GM18907 (cell line): ENCODE data around the gene RHBDD1.

ENCODE experiments used
- ATAC-seq: cut with Tn5 transposase; IDR thresholded peaks from one replicate; pipeline ENCODE4 v1.9.1; 2021; ENCODE audit warnings: mild to moderate bottlenecking, moderate library complexity; ENCODE audit not compliant: unreplicated experiment

RHBDD1 gene

GRCh38 chr2:226978300-226978699, 142.4 kb downstream of the RHBDD1 start:
- ATAC-seq = no peak

DNA sequence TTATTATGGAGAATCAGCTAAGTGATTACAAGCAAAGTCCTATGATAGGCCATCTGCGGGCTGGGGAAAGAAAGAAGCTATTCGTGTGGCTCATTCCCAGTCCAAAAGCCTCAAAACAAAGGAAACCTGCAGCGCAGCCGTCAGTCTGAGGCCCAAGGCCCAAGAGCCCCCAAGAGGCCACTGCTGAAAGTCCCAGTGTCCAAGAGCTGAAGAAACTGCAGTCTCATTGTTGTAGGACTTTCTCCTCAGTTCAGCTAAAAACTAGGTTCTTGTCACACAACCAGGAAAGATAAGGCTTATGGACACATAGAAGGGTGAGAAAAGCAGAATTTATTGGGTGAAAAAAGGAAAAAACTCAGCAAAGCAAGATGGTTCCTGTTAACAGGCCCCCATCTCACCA, 143.2 kb downstream of the RHBDD1 start:
- no peak for ATAC-seq

- no peak for ATAC-seq
These were observed 146.0 kb downstream of the RHBDD1 start for GRCh38 chr2:226981791-226982326.

DNA sequence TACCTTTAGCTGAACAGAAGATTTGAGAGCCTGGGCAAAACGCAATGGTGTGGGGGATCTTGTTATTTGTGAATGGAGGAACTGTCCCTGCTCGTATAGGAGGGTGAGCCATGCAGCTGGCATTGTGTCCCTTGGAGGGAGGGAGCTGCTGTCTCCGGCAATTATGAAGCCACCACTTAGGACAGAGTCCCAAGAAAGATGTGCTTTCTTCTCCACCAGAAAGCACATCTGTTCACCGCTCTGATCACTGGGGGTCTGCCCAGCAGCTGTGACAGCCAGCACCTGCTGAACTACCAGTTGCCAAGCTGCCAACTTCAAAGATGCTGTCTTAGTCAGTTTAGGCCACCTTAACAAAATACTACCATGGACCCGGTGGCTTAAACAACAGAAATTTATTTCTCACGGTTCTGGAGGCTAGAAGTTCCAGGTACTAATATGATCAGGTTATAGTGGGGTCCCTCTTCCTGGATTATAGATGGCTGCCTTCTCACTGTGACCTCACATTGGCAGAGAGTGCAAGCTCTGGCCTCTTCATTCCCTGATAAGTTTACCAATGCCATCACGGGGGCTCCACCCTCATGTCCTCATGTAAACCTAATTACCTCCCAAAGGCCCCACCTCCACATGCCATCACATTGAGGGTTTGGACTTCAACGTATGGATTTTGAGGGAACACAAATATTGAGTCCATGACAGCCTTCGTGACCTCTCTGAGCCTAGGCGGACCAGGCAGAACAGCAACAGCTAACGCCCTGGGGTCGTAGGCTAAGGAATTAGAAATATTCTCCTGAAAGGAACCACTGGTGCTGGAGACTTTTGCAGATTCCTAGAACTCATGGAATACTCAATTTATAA, 148.3 kb downstream of the RHBDD1 start:
- ATAC-seq = no peak

- peak; percentile 98 for ATAC-seq
These were observed 149.1 kb downstream of the RHBDD1 start for GRCh38 chr2:226984750-226985582.

- no peak for ATAC-seq
These were observed 149.7 kb downstream of the RHBDD1 start for GRCh38 chr2:226985583-226985946.

- ATAC-seq = no peak
These were observed 155.8 kb downstream of the RHBDD1 start for GRCh38 chr2:226991663-226992062.

- ATAC-seq = no peak
These were observed 157.3 kb downstream of the RHBDD1 start for GRCh38 chr2:226993171-226993570.

GRCh38 chr2:226994775-226995174, 158.9 kb downstream of the RHBDD1 start:
- ATAC-seq = no peak

GRCh38 chr2:226995625-226996041, 159.8 kb downstream of the RHBDD1 start:
- no peak for ATAC-seq

DNA sequence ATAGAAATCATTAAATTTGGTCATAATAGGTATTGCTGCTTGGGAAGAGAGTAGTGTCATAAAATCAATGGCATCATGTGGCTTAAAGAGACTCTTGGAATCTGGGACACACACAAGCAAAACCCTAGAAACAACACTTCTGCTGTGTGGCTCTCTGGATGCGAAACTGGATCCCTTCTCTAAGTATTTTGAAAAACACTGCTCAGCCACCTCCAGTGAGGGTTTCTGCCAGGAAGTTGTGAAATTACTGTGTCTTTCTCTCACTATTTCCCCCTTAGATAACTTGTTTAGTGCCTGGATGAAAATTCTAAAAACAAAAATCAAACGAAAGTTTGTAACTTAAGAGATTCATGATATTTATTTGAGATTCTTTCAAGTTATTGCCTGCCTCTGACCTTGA, 163.8 kb downstream of the RHBDD1 start:
- no peak for ATAC-seq

GRCh38 chr2:227000123-227000522, 164.3 kb downstream of the RHBDD1 start:
- no peak for ATAC-seq

GRCh38 chr2:227004482-227004881, 168.6 kb downstream of the RHBDD1 start:
- ATAC-seq = no peak

DNA sequence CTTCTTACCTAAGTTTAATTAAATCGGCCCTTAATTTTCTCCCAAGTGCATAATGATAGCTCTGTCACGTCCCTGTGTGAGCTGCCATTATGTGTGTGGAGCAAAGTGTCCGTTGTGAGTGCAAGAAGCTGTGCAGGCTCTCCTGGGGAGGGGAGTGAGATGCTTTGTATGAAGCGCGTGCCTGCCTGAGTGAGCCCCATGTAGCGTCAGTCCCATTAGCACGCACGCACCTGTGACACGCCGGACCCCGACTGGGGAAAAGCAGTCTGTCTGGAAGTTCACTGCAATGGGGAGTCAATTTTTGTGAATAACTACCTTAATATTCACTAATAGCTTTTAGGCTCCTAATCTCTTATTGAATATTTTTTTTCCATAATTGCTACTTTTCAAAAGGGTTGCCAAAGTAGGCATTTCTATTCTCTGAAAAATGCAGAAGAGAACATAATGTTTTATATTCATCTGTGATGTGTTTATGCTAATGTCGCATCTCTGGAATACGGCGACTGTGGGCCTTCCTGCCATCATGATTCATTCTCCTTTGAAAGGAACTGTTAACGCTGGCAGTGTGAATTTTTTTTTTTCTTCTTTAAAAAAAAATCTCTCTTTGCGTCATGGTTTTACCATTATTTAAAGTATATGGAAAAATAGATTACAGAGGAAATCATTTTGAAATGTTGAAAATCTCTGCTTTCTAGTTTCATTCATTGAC, 170.5 kb downstream of the RHBDD1 start:
- no peak for ATAC-seq

DNA sequence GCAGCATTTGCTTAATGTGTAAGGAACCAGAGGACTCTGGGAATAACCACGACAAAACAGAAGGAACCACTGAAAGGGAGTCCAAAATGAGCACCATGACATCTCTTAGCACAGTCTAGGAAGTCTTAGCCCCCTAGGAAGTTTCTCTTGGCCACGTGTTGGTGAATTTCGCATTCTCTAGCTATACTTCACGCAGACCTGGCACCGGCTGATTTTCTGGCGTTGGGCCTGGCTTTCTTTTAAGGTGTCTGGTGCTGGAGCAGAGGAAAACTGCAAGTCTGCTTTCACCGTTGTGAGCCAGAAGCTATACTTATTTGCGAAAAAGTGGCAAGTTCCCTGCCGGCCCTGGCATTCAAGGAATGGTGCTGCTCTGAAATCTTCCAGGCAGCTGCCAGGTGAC, 171.3 kb downstream of the RHBDD1 start:
- no peak for ATAC-seq

- ATAC-seq = no peak
These were observed 172.1 kb downstream of the RHBDD1 start for GRCh38 chr2:227007940-227008339.

- no peak for ATAC-seq
These were observed 174.6 kb downstream of the RHBDD1 start for GRCh38 chr2:227010433-227010832.

GRCh38 chr2:227013330-227013729, 177.5 kb downstream of the RHBDD1 start:
- no peak for ATAC-seq

DNA sequence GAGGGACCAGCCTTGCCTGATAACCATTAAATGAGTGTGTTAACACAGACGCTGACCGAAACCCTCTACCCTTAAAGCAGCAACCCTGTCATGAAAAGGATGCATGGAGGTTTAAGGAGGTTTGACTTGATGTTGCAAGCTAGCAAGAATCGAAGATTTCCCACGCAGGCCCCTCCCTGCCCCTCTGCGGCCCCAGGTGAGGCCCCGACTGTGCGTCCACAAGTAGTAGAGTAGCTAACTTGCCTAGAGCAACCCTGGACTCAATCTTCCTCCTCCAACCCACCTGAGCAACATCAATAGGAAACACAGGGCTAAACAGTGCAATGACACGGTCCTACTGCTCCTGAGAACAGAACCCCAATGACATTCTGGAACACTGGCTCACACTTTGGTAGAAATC, 178.0 kb downstream of the RHBDD1 start:
- ATAC-seq = no peak

DNA sequence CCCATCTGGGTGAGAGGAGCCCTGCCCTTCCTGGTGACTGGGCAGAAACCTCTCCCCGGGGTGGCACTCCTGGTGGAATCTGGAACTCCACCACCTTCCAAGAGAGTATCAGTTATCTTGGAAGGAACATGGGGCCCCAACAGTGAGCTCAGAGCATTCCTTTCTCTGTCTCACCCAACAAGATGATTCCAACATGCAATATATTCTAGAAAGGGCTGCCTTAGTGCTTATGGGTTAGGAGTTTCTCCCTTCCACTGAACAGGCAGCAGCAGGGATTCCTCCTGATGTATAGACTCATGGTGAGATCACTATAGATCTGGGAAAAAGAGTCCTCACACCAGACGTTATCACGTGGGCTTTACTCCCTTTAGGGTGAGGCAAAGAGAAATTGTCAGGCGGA, 181.0 kb downstream of the RHBDD1 start:
- ATAC-seq = no peak

- no peak for ATAC-seq
These were observed 184.6 kb downstream of the RHBDD1 start for GRCh38 chr2:227020416-227020815.
